Uterus (tissue), 2 donors: ENCODE measurements around the gene ABL1.

Source experiments
- CTCF ChIP-seq, 4 experiments: fragments of 200-600 bp in 2 of 4; fragments of 450-650 bp in 2 of 4; sonication (generic) in 2 of 4; IDR thresholded peaks; one replicate each; pipeline ENCODE4 v1.5.1; 2016 to 2019; ENCODE audit warnings: antibody characterized with exemption in 4 of 4, mild to moderate bottlenecking in 2 of 4, moderate library complexity in 1 of 4
- POLR2A ChIP-seq, 2 donors: fragments of 450-650 bp; IDR thresholded peaks; one replicate each; pipeline ENCODE4 v1.6.1; 2016; ENCODE audit warnings: antibody characterized with exemption in 2 of 2, mild to moderate bottlenecking in 1 of 2, moderate library complexity in 1 of 2

DNA sequence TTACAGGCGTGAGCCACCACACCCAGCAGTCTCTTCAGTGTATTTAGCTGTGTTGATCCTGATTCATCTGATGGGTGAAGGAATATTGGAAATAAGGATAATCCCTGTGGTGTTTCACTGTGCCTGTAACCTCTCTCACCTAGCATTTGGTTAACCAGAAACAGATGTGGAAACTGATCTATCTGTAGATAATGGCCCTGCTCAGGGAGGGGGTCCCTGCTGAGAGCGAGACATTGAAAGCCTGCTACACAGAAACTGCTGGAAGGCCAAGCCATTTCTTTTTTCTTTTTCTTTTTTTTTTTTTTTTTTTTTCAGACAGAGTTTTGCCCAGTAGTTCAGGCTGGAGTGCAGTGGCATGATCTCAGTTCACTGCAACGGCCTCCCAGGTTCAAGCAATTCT lies 33.2 kb downstream of the ABL1 start:
- no peak for TF ChIP-seq CTCF (IDR thresholded peaks at IDR 0.05)
- TF ChIP-seq POLR2A (IDR thresholded peaks at IDR 0.05), result no peak
